ENCODE measurements around the gene GJD3.

The GJD3 gene

DNA sequence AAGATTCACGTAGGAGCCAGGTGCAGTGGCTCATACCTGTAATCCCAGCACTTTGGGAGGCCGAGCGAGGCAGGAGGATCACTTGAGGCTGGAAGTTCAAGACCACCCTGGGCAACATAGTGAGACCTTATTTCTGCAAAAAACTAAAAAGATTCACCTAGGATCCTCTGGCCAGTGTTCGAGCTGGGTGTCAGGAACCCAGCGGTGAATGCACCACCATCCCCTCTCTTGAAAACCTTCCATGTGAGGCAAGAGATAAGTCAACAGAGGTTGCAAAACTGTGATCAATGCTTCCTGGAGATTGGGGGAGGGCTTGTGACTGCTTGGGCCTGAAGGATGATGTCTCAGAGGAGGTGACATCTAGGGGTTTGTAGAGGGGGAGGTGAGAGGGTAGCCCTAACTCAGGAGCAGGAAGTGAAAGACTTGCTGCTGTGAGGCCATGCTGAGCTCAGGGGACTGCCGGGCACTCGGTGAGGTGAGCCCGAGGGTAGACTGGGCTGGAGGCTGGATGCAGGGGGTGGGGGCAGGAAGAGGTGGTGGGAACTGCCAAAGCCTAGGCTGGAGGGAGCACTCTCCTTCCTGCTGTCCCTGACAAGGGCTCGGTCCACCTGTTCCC, 11.7 kb downstream of the GJD3 start:
- no peak for TF ChIP-seq POLR2AphosphoS5 (IDR thresholded peaks at IDR 0.05; ENCODE audit: low read depth, low read length)
- no peak for TF ChIP-seq TAF1 (IDR thresholded peaks at IDR 0.05; ENCODE audit: borderline replicate concordance, insufficient read depth, low read length)
- no peak for TF ChIP-seq REST (IDR thresholded peaks at IDR 0.05; ENCODE audit: insufficient read depth in 1 of 2, low read depth in 2 of 2, low read length in 2 of 2)

DNA sequence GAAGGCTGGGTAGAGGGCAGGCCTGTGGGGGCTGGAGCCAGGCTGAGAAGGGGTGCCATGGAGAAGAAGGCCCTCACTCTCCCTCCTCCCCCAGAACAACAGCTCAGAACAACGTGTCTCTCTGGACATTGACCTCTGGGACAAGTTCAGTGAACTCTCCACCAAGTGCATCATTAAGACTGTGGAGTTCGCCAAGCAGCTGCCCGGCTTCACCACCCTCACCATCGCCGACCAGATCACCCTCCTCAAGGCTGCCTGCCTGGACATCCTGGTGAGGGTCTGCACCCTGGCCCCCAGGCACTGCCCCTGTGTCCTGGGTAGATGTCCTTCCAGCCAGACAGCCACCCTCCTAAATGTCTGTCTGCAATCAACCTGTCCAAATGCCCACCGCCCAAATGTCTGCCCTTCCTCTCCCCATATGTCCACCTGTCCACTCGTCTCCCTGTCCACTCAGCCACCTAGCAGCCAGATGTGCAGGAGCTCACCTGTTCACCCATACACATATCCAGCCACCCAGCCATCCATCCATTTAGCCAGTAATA, 12.2 kb downstream of the GJD3 start:
- TF ChIP-seq TAF1 (IDR thresholded peaks at IDR 0.05; ENCODE audit: borderline replicate concordance, insufficient read depth, low read length) (no peak), REST (IDR thresholded peaks at IDR 0.05; ENCODE audit: insufficient read depth in 1 of 2, low read depth in 2 of 2, low read length in 2 of 2) (no peak), POLR2AphosphoS5 (IDR thresholded peaks at IDR 0.05; ENCODE audit: low read depth, low read length) (no peak), FOXP2 (optimal IDR thresholded peaks at IDR 0.05; ENCODE audit: borderline replicate concordance, extremely low read depth, extremely low read length, insufficient read depth) (no peak)

DNA sequence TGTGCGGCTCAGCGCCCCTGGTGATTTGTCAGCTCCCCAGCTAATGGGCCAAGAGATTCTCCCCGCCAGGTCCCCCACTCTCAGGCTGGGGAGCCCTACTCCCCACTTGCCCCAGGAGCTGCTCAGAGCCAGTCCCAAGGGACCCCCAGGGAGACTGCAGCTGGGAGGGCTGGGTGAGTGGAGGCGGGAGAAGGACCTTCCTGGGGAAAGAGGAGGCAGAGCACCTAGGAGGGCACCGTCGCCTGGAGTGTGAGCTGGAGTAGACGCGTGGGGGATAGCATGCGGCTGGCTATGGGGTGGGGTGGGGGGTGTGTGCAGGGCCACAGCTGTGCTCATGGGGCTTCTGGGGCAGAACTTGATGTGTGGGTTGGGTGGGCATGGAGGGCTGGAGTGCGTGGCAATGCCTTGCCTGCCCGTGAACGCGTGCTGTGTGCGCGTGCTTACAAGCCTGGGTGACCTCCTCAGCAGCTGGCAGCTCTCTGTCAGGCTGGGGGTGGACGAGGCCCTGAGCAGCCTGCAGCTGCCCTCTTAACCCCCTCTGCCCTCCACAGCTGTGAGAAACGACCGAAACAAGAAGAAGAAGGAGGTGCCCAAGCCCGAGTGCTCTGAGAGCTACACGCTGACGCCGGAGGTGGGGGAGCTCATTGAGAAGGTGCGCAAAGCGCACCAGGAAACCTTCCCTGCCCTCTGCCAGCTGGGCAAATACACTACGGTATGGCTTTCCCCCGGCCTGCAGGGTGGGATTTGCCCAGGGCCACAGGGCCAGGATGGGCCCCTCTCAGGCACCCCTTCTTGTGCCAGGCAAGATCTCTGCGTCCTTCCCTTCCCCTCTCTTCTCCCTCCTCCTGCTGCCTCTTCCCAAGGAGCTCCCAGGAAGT, 12.9 kb downstream of the GJD3 start:
- TF ChIP-seq POLR2AphosphoS5 (IDR thresholded peaks at IDR 0.05; ENCODE audit: low read depth, low read length) (no peak), SIN3A (IDR thresholded peaks at IDR 0.05; ENCODE audit: borderline replicate concordance, insufficient read depth, low read length) (no peak), REST (IDR thresholded peaks at IDR 0.05; ENCODE audit: insufficient read depth in 1 of 2, low read depth in 2 of 2, low read length in 2 of 2) (no peak), TAF1 (IDR thresholded peaks at IDR 0.05; ENCODE audit: borderline replicate concordance, insufficient read depth, low read length) (no peak), FOXP2 (optimal IDR thresholded peaks at IDR 0.05; ENCODE audit: borderline replicate concordance, extremely low read depth, extremely low read length, insufficient read depth) (no peak)

DNA sequence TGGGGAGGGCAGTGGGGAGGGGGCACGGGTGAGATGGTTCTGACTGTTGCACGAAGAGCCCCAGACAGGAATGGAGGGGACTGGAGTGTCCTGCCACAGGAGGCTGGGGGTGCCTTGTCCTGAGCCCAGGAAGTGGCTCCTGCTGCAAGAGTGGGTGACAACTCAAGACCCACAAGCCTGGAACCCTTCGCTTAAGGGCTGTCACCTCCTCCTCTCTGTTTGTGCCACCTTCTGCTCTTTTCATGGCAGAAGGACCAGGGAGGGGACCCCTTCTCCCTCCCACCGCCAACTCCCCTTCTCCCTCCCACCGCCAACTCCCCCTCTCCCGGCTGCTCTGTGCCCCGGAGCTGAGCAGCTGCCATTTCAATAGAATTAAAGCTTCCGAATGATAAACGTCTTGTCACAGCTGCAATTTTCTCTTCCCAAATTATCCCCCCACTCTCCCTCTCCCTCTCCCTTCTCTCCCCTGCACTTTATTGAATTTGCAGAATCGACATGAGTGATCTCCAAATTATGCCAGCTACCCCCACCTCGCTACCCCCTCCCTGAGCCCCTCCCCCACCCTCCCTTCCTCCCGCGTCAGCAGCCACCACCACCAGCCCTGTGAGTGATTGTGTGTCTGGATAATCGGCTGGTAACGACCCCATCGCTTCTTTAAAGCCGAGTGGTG, 13.7 kb downstream of the GJD3 start:
- TF ChIP-seq REST (IDR thresholded peaks at IDR 0.05; ENCODE audit: insufficient read depth in 1 of 2, low read depth in 2 of 2, low read length in 2 of 2) (no peak), TAF1 (IDR thresholded peaks at IDR 0.05; ENCODE audit: borderline replicate concordance, insufficient read depth, low read length) (no peak), POLR2AphosphoS5 (IDR thresholded peaks at IDR 0.05; ENCODE audit: low read depth, low read length) (no peak)
